Limb (tissue), 2 donors: ENCODE data around the gene PLK1.

Experiments used
- DNase-seq, 2 donors: peaks; one replicate each; pipeline ENCODE4 v3.0.0-alpha.2; 2016; ENCODE audit errors: extremely low spot score in 2 of 2

The PLK1 gene

GRCh38 chr16:23679274-23679985 is 741 bp downstream of the PLK1 start:
- no peak for DNase-seq

- no peak for DNase-seq
Measured at GRCh38 chr16:23679986-23680336, 1.3 kb downstream of the PLK1 start.

- DNase-seq = no peak
Measured at GRCh38 chr16:23682181-23682580, 3.5 kb downstream of the PLK1 start.

- DNase-seq = no peak
Measured at GRCh38 chr16:23683487-23683886, 4.8 kb downstream of the PLK1 start.

GRCh38 chr16:23687034-23687808 is 8.5 kb downstream of the PLK1 start:
- no peak for DNase-seq

GRCh38 chr16:23689442-23690187 is 10.9 kb downstream of the PLK1 start:
- DNase-seq = no peak

GRCh38 chr16:23690771-23691482 is 12.2 kb downstream of the PLK1 start:
- DNase-seq = no peak

- DNase-seq = no peak
Measured at GRCh38 chr16:23691483-23692189, 12.9 kb downstream of the PLK1 start.

GRCh38 chr16:23692190-23692837 is 13.6 kb downstream of the PLK1 start:
- DNase-seq = no peak

GRCh38 chr16:23694265-23694643 is 15.6 kb downstream of the PLK1 start:
- no peak for DNase-seq

- DNase-seq = peak; percentile 6 to 67
Measured at GRCh38 chr16:23694644-23695373, 16.1 kb downstream of the PLK1 start.

- DNase-seq = no peak
Measured at GRCh38 chr16:23695756-23696155, 17.1 kb downstream of the PLK1 start.

- DNase-seq = no peak
Measured at GRCh38 chr16:23699100-23699499, 20.4 kb downstream of the PLK1 start.

GRCh38 chr16:23700093-23700492 is 21.4 kb downstream of the PLK1 start:
- no peak for DNase-seq

GRCh38 chr16:23700509-23700908 is 21.8 kb downstream of the PLK1 start:
- DNase-seq = no peak

GRCh38 chr16:23701045-23701444 is 22.4 kb downstream of the PLK1 start:
- no peak for DNase-seq

- DNase-seq = no peak
Measured at GRCh38 chr16:23702951-23703350, 24.3 kb downstream of the PLK1 start.

- DNase-seq = no peak
Measured at GRCh38 chr16:23704772-23705516, 26.3 kb downstream of the PLK1 start.

- DNase-seq = no peak
Measured at GRCh38 chr16:23705517-23705902, 26.8 kb downstream of the PLK1 start.
